ENCODE measurements around the gene PITPNC1. TPM values are rescaled to one million over a fixed set of nuclear protein-coding genes. Genes with fewer than 3 reads are reported as not detected.

Gene PITPNC1
- total RNA-seq, 1 experiment from 2014 or later = 37.5 TPM

DNA sequence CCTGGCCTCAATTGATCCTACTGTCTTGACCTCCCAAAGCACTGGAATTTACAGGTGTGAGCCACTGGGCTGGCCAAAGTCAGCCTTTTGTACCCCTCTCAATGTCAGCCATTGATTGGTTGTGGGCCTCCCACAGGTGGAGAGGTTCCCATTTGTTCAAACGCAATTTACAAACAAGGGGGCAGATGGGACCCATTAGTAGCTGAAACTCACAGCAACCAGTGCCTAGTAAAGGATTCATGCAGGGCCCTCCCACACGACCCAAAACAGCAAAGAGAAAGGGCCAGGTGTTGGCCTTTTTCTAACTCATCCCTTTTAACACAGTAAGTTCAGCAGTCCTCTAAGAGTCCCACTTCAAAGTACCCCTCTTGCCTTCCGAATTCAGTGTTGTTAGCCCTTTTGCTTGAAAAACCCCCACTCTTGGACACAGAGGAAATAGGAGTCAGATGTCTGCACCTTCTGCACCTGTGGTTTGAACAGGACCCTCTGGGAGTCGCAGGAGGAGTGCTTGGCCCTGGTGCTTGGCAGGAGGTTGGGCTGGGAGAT, 89.2 kb downstream of the PITPNC1 start:
- TF ChIP-seq, protein P1, sequence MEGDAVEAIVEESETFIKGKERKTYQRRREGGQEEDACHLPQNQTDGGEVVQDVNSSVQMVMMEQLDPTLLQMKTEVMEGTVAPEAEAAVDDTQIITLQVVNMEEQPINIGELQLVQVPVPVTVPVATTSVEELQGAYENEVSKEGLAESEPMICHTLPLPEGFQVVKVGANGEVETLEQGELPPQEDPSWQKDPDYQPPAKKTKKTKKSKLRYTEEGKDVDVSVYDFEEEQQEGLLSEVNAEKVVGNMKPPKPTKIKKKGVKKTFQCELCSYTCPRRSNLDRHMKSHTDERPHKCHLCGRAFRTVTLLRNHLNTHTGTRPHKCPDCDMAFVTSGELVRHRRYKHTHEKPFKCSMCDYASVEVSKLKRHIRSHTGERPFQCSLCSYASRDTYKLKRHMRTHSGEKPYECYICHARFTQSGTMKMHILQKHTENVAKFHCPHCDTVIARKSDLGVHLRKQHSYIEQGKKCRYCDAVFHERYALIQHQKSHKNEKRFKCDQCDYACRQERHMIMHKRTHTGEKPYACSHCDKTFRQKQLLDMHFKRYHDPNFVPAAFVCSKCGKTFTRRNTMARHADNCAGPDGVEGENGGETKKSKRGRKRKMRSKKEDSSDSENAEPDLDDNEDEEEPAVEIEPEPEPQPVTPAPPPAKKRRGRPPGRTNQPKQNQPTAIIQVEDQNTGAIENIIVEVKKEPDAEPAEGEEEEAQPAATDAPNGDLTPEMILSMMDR (conservative IDR thresholded peaks at IDR 0.05) = no peak
- H3K27me3 ChIP-seq (ENCODE audit: insufficient read depth, low read length) = no peaks in the 10 kb centered on the region
- H3K14ac ChIP-seq (ENCODE audit: insufficient read depth, low read length) = no peak overlapping the region
- H3K9ac ChIP-seq (ENCODE audit: extremely low read depth, insufficient read length, low read length) = no peak overlapping the region
- no peaks in the 10 kb centered on the region for H3K9me3 ChIP-seq (ENCODE audit: control insufficient read depth, low read depth, low read length)
- no peak overlapping the region for H4K91ac ChIP-seq (ENCODE audit: insufficient read length, low read depth, low read length)
- no peak overlapping the region for H3K23ac ChIP-seq (ENCODE audit: insufficient read length, low read depth, low read length)
- no peak for DNase-seq
- no peaks in the 10 kb centered on the region for H3K23me2 ChIP-seq (ENCODE audit: insufficient read length, low read depth, low read length, poor library complexity, severe bottlenecking)
- H2BK12ac ChIP-seq (ENCODE audit: insufficient read length, low read depth, low read length) = no peak overlapping the region
- H2AK5ac ChIP-seq (ENCODE audit: insufficient read length, low read length) = no peak overlapping the region
- H3K79me2 ChIP-seq (ENCODE audit: insufficient read depth, low read length) = peaks cover 2% of the 10 kb centered on the region; the same call in 1 of the 2 replicates
- peaks cover 5 to 7% (median 7%) of the 10 kb centered on the region in 3 experiments; a peak in 6 of 7 replicates for H3K36me3 Mint-ChIP-seq (ENCODE audit: insufficient read depth in 1 of 3, low read depth in 3 of 3)
- no peak overlapping the region for H2BK20ac ChIP-seq (ENCODE audit: low read depth, low read length, poor library complexity, severe bottlenecking)
- peaks cover 7% of the 10 kb centered on the region; the same call in 1 of the 2 replicates for H3K4me1 ChIP-seq (ENCODE audit: insufficient read depth, low read length)
- H2BK15ac ChIP-seq (ENCODE audit: low read depth, low read length) = no peak overlapping the region
- H3K27me3 Mint-ChIP-seq (ENCODE audit: low read depth) = no peaks in the 10 kb centered on the region
- no peak overlapping the region for H3T11ph ChIP-seq (ENCODE audit: low read length)
- no peak overlapping the region for H2BK120ac ChIP-seq (ENCODE audit: low read depth, low read length, poor library complexity, severe bottlenecking)
- no peak overlapping the region for H3K4me3 Mint-ChIP-seq
- peaks cover 2% of the 10 kb centered on the region for H4K20me1 ChIP-seq (ENCODE audit: control insufficient read depth, insufficient read depth, insufficient read length)
- no peak overlapping the region for H3K27ac ChIP-seq (ENCODE audit: insufficient read length, low read depth, low read length)
- H4K5ac ChIP-seq (ENCODE audit: insufficient read length, low read depth, low read length) = no peak overlapping the region
- no peak overlapping the region for H3K56ac ChIP-seq (ENCODE audit: insufficient read length, low read depth, low read length)
- H4K8ac ChIP-seq (replicated peaks; ENCODE audit: insufficient read length, low read depth, low read length) = no peak overlapping the region
- H3K79me1 ChIP-seq (ENCODE audit: insufficient read depth, low read depth, low read length, poor library complexity, severe bottlenecking) = no peaks in the 10 kb centered on the region
- H3K9me3 Mint-ChIP-seq = peaks cover 6 to 9% of the 10 kb centered on the region in 2 experiments
- peak overlapping the region; percentile 12 to 96 (median 34); a peak in 2 of 7 replicates for H3K27ac Mint-ChIP-seq
- no CpG with 5 or more reads among the region's 4 CpGs for WGBS (ENCODE audit: extremely low coverage, insufficient read length, low lambda C conversion rate)
- no peak overlapping the region for H3K4ac ChIP-seq (ENCODE audit: low read depth, low read length)
- H3K4me1 Mint-ChIP-seq = peaks cover 37 to 41% of the 10 kb centered on the region in 2 experiments
- H2AFZ ChIP-seq (ENCODE audit: low read length) = no peak overlapping the region
- H3K4me2 ChIP-seq (ENCODE audit: insufficient read depth, insufficient read length, low read length) = no peak overlapping the region
- no peak overlapping the region for H3K18ac ChIP-seq (ENCODE audit: insufficient read length, low read depth, low read length)
- H2BK5ac ChIP-seq (ENCODE audit: insufficient read length, low read length) = no peak overlapping the region

Data from H9 (cell line).